ENCODE data around the gene ARHGAP12. TPM values are rescaled to one million over a fixed set of nuclear protein-coding genes. Genes with fewer than 3 reads are reported as not detected.

ARHGAP12 gene
- total RNA-seq, 1 experiment from 2014 or later = 39.5 TPM

- ChIA-PET POLR2A (no interaction called here), CTCF (no interaction called here)
- H3K4me3 Mint-ChIP-seq = peak overlapping the region; percentile 24; the same call in 1 of the 2 replicates
- DNase-seq (ENCODE audit: low spot score) = no peak
- H3K4me1 Mint-ChIP-seq = peaks cover 64% of the 10 kb centered on the region
- peaks cover 7% of the 10 kb centered on the region for H3K27me3 Mint-ChIP-seq (ENCODE audit: low read depth)
- peak overlapping the region; percentile 79; the same call in 1 of the 2 replicates for H3K27ac Mint-ChIP-seq
- H3K36me3 Mint-ChIP-seq = peaks cover 3% of the 10 kb centered on the region; the same call in 1 of the 2 replicates
- ATAC-seq = no peak
- no peaks in the 10 kb centered on the region for H3K9me3 Mint-ChIP-seq
- TF ChIP-seq FOXP1 (CRISPR knock-in tag; IDR thresholded peaks at IDR 0.05; ENCODE audit: borderline replicate concordance) (no peak), ZBTB43 (CRISPR knock-in tag; IDR thresholded peaks at IDR 0.05) (no peak), OVOL2 (CRISPR knock-in tag; IDR thresholded peaks at IDR 0.05; ENCODE audit: borderline replicate concordance) (no peak), EMX1 (CRISPR knock-in tag; IDR thresholded peaks at IDR 0.05) (no peak), ZNF532 (CRISPR knock-in tag; IDR thresholded peaks at IDR 0.05; ENCODE audit: borderline replicate concordance) (no peak)
Measured at GRCh38 chr10:31756729-31757110, 171.9 kb downstream of the ARHGAP12 start.

DNA sequence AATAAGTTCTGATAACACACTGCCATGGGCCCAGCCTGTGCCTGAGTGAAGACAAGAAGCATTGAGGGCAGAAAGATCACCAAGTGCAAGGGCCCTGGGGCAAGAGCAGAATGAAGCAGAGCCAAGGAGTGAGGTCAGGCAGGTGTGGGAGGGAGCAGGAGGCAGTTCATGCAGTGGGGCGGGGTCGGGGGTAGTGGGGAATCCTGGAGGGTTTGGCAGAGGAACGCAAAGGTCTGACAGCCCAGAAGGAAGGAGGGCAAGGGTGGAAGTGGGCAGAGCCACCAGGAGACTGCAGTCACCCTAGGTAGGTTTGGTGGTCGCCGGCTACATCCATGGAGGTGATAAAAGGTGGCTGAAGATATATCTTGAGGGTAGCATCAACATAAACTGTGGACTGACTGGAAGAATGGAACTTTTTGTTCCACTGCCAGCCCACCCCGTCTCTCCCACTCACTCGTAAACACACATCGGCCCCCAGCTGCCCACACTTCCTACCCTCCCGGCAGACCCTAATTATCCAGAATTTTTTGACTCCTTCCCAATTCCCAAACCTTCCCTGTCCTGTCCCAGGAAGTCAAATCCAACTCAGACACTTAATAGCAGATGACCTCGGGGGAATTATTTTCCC is 172.4 kb downstream of the ARHGAP12 start:
- Mint-ChIP-seq H3K9me3 (no peaks in the 10 kb centered on the region), H3K27me3 (ENCODE audit: low read depth) (peaks cover 3% of the 10 kb centered on the region; the same call in 1 of the 2 replicates), H3K36me3 (no peaks in the 10 kb centered on the region), H3K4me1 (peaks cover 60% of the 10 kb centered on the region), H3K4me3 (no peak overlapping the region), H3K27ac (0 out of 2 replicates have a peak overlapping the region, but pooled peaks have one; percentile 79)
- ATAC-seq (no peak), DNase-seq (ENCODE audit: low spot score) (no peak)
- CTCF ChIA-PET = no interaction called here
- POLR2A ChIA-PET = no interaction called here
- no peak for TF ChIP-seq ZNF416 (CRISPR knock-in tag; IDR thresholded peaks at IDR 0.05)
- no peak for TF ChIP-seq ZNF263 (CRISPR knock-in tag; IDR thresholded peaks at IDR 0.05; ENCODE audit: low read depth)
- TF ChIP-seq, protein P1, sequence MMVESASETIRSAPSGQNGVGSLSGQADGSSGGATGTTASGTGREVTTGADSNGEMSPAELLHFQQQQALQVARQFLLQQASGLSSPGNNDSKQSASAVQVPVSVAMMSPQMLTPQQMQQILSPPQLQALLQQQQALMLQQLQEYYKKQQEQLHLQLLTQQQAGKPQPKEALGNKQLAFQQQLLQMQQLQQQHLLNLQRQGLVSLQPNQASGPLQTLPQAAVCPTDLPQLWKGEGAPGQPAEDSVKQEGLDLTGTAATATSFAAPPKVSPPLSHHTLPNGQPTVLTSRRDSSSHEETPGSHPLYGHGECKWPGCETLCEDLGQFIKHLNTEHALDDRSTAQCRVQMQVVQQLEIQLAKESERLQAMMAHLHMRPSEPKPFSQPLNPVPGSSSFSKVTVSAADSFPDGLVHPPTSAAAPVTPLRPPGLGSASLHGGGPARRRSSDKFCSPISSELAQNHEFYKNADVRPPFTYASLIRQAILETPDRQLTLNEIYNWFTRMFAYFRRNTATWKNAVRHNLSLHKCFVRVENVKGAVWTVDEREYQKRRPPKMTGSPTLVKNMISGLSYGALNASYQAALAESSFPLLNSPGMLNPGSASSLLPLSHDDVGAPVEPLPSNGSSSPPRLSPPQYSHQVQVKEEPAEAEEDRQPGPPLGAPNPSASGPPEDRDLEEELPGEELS (CRISPR knock-in tag; IDR thresholded peaks at IDR 0.05) = no peak
- no peak for TF ChIP-seq TP53 (CRISPR knock-in tag; IDR thresholded peaks at IDR 0.05)
- no peak for TF ChIP-seq GTF2I (CRISPR knock-in tag; conservative IDR thresholded peaks at IDR 0.05)
- TF ChIP-seq NR2C2 (CRISPR knock-in tag; IDR thresholded peaks at IDR 0.05) = no peak
- TF ChIP-seq ZNF532 (CRISPR knock-in tag; IDR thresholded peaks at IDR 0.05; ENCODE audit: borderline replicate concordance) = no peak
- TF ChIP-seq FOXP1 (CRISPR knock-in tag; IDR thresholded peaks at IDR 0.05; ENCODE audit: borderline replicate concordance) = no peak
- TF ChIP-seq GABPB1 (CRISPR knock-in tag; IDR thresholded peaks at IDR 0.05) = no peak
- TF ChIP-seq, protein P2, sequence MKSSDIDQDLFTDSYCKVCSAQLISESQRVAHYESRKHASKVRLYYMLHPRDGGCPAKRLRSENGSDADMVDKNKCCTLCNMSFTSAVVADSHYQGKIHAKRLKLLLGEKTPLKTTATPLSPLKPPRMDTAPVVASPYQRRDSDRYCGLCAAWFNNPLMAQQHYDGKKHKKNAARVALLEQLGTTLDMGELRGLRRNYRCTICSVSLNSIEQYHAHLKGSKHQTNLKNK (CRISPR knock-in tag; IDR thresholded peaks at IDR 0.05) = no peak
- no peak for TF ChIP-seq NFE2L1 (CRISPR knock-in tag; IDR thresholded peaks at IDR 0.05)
- TF ChIP-seq, protein P3, sequence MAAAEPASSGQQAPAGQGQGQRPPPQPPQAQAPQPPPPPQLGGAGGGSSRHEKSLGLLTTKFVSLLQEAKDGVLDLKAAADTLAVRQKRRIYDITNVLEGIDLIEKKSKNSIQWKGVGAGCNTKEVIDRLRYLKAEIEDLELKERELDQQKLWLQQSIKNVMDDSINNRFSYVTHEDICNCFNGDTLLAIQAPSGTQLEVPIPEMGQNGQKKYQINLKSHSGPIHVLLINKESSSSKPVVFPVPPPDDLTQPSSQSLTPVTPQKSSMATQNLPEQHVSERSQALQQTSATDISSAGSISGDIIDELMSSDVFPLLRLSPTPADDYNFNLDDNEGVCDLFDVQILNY (CRISPR knock-in tag; IDR thresholded peaks at IDR 0.05) = no peak
- no peak for TF ChIP-seq PRDM15 (CRISPR knock-in tag; IDR thresholded peaks at IDR 0.05)
- no peak for TF ChIP-seq ZNF219 (CRISPR knock-in tag; IDR thresholded peaks at IDR 0.05; ENCODE audit: borderline replicate concordance)
